Lower leg skin (tissue), 3 donors: ENCODE results near the gene NACC1.

Source experiments
- POLR2A ChIP-seq, 2 donors: fragments of 450-650 bp; IDR thresholded peaks; one replicate each; pipeline ENCODE4 v1.6.1; 2016 to 2017; ENCODE audit warnings: antibody characterized with exemption in 2 of 2, mild to moderate bottlenecking in 1 of 2, moderate library complexity in 1 of 2
- TF ChIP-seq, protein P1 (sequence below), 3 donors: fragments of 450-650 bp; IDR thresholded peaks; one replicate each; pipeline ENCODE4 v1.5.1; 2016; ENCODE audit warnings: antibody characterized with exemption in 3 of 3, mild to moderate bottlenecking in 3 of 3, moderate library complexity in 2 of 3

DNA sequence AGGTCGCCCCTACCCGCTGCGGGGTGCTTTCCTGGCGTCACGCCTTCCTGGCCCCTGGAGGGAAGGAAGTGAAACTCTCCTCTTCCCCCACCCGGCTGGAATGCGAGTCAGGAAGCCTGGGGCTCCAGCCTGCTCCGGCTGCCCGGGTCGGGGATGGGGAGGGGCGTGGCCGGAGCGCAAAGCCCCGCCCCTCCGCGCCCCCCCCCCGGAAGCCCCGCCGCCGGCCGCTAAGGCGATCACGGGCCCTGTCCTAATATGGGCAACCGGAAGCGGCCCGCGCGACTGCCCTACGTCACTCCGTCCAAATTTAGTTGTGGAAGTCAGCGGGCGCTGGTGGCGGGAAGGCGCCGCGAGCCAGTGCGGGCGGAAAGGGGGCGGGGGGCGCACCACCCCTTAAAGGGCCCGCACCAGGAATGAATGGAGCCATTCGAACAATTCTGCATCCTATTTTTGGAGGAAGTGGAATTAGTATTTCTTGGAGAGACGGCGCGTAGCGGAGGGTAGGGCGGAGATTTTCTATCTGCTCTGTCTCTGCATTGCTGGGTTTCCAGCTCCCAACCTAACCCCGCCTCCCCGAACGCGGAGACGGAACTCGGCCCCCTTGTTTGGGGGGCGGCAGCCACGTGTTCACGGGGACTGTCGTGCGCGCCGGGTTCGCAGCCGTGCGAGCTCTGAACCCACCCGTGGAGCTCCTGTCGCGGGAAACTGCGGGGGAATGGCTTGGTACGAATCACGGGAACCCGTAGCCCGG lies 33.7 kb downstream of the NACC1 start:
- TF ChIP-seq, protein P1, sequence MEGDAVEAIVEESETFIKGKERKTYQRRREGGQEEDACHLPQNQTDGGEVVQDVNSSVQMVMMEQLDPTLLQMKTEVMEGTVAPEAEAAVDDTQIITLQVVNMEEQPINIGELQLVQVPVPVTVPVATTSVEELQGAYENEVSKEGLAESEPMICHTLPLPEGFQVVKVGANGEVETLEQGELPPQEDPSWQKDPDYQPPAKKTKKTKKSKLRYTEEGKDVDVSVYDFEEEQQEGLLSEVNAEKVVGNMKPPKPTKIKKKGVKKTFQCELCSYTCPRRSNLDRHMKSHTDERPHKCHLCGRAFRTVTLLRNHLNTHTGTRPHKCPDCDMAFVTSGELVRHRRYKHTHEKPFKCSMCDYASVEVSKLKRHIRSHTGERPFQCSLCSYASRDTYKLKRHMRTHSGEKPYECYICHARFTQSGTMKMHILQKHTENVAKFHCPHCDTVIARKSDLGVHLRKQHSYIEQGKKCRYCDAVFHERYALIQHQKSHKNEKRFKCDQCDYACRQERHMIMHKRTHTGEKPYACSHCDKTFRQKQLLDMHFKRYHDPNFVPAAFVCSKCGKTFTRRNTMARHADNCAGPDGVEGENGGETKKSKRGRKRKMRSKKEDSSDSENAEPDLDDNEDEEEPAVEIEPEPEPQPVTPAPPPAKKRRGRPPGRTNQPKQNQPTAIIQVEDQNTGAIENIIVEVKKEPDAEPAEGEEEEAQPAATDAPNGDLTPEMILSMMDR (IDR thresholded peaks at IDR 0.05), result no peak
- TF ChIP-seq POLR2A (IDR thresholded peaks at IDR 0.05), result peak in 1 of 2 donors; percentile 86
